Stimulated activated CD8-positive, alpha-beta memory T cell treated with anti-CD3 and anti-CD28 coated beads, Interleukin-12 subunit alpha, Interleukin-12 subunit beta, amount 100 ng/mL, for 24 hours (primary cell): ENCODE data around the gene TBC1D4.
"Not testable (repeated sequence)": the region's sequence is repeated elsewhere in the genome, so short reads cannot be mapped to it uniquely, and the experiment has no call there.

Source experiments
- DNase-seq: peaks from one replicate; pipeline ENCODE4 v3.0.0-alpha.2; 2020; ENCODE audit errors: extremely low read depth

Gene TBC1D4

DNA sequence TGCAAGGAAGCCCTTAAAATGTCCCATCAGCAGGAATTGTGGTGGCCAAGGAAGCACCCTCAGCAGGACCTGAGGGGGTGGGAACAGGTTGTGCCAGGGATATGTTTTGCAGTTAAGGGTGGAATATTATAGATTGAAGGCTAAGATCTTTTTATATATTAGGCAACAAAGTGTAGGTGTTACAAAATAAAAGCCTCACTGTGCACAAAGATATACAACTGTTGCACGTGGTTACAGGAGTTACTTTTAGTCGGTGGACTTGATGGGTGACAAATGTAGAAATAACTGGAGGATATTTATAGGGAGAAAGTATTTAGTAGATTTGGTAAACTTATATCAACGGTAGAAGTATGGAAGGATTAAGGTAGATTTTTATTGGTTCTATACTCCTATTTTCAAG lies 35.1 kb downstream of the TBC1D4 start:
- DNase-seq, result no peak

DNA sequence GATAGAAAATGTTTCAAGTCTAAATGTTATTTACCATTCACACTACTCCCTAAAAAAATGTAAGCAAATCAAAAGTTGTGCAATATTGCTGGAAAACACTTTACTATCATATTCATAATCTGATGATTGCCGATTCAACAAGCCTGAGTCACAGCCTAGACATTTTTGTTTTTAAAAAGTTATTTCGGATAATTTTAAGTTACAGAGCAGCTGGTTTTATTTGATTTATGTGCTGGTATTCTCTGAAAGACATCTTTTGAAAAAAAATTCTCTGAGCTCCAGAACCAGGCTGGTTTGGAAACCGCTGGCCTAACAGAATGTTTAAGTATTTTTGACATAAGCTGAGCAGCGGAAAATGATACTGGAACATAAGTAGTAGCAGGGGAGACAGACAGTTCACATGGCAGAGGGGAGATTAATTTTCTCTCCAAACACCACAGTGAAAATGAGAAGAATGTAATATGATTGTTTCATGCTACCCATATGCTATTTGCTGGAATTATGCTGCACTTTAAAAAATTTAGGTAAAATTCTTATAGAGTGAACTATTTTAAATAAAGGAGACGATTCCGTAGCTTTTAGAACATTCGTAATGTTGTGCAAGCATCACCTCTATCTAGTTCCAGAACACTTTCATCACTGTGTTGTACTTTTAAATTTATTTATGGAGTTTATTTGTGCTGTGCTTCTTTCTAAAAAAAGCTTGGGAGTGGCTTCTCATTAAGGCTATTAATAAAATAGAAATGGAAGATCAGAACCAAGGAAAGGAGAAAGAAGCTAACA lies 36.1 kb downstream of the TBC1D4 start:
- no peak for DNase-seq

DNA sequence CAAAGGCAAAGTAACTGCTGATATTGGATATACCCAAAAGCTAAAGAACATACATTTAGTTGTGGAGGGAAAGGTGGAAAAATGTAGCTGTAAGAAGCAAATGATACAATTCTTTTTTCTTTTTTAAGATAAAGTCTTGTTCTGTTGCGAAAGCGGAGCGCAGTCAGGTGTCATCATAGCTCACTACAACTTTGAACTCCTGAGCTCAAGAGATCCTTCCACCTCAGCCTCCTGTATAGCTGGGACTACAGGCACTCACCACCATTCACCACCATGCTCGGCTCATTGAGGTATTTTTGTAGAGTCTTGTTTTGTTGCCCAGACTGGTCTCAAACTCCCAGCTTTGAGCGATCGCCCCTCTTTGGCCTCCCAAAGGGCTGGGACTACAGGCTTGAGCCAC lies 38.0 kb downstream of the TBC1D4 start:
- no peak for DNase-seq

DNA sequence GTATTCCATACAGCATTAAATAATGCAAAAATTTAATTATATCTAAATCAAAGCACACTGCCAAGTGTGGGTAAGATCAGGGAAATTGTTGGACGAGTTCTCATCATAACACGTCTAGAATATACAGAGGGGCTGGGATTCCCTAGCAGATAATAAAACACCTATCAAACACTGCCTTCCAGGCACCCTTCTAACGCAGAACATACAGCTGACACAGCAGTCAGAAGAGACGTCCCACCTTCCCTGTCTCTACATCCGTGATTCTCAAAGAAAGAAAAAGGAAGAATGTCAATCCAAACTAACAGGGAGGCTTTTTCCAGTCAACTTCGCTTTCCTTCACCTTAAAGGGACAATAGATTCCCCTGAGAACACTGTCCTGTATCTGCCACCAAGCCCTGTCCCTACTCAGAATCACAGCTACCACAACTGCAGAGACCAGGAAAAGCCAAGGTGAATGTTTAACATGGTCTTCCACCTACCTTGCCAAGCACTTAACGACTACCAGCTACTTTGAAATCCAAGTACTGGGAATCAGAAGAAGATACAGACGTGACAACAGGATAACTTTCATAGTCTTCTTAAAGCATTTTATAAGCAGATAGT lies 38.5 kb downstream of the TBC1D4 start:
- DNase-seq, result no peak

DNA sequence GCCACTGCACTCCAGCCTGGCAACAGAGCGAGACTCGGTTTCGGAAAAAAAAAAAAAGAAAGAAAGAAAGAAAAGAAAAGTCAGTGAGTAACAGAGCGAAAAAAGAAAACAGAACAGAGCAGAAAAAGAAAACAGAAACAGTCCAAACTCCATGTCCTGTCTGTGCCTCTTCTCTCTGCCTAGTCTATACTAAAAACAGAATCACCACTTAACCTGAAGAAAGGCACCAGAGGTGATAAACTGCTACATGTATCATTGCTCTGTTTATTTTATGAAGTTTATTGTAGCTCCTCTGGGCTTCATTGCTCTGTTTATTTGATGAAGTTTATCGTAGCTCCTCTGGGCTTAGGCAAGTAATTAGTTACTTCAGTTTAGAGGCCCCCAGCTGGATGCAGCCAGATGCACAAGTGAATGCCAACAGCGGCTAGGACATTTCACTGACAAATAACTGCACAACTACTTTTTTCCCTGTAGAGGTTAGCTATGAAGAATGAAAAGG lies 39.2 kb downstream of the TBC1D4 start:
- DNase-seq, result no peak

DNA sequence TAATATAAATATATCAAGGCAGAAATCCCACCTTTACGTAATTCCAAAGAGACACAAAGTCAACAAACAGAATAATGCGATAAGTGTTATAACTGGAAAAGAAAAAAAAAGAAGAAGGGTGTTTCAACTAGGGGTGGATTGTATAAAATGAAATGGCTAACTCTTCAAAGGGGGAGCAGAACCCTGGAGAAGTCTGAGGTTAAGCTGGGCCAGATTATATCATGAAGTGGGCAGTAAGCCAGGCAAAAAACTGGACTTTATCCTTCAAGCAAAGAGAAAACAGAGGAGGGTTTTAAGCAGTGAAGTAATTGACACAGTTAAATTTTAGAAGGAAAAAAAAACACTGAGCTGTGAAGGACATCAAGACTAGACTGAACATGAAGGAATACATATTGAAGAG lies 41.9 kb downstream of the TBC1D4 start:
- DNase-seq, result no peak

DNA sequence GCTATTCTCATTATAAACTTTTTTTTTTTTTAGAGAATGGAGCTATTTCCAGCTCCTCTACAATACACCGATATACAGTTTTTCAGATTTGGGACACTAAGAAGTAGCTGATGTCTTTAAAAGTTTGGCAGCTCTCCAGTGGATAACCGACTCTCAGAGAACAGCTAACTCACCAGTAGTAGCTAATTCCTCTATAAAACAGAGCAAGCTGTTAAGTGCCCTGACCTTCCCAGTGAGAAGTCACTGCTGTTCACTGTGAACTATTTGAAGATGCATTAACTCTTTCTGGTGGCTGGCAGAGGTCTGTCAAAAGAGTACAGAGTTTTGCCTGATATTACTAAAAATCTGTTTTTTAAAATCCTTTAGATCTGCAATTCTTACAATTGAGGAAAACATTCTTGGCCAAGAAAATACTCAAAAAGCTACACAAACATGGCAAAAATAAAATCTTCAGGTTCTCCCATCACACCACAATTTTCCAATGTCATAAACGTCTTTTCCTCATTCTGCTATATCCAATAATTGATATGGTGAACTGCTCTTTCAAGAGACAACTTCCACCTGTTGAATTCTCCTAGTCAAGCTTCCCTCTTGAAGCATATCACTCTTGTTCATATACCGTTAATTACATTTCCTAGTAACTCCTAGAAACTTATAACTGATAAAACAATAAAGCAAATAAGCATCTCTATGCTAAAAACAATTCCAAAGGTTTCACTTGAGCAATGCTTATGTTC lies 44.2 kb downstream of the TBC1D4 start:
- no peak for DNase-seq

DNA sequence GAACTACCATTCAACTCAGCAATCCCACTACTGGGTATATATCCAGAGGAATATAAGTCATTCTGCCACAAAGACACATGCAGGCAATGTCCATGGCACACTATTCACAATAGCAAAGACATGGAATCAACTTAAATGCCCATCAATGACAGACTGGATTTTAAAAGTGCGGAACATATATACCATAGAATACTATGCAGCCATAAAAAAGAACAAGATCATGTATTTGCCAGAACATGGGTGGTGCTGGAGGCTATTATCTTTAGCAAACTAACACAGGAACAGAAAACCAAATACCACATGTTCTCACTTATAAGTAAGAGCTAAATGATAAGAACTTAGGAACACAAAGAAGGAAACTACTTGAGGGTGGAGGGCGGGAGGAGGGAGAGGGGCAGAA lies 47.8 kb downstream of the TBC1D4 start:
- DNase-seq, result not testable (repeated sequence)

DNA sequence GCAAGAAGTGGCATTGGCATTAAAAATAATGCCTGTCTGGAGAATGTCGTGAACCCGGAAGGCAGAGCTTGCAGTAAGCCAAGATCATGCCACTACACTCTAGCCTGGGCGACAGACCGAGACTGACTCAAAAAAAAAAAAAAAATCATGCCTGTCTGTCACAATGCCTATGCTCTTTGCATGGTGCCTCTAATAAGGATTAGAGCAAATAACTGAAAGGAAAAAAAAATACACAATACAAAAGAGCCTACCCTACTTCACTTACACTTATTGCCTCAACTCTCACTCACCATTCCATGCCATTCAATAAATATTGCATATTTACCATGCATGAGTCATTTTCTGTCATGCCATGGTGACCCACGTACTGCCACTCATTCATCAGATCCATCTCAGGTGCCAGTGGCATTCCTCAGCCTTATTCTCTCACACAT lies 49.1 kb downstream of the TBC1D4 start:
- no peak for DNase-seq

DNA sequence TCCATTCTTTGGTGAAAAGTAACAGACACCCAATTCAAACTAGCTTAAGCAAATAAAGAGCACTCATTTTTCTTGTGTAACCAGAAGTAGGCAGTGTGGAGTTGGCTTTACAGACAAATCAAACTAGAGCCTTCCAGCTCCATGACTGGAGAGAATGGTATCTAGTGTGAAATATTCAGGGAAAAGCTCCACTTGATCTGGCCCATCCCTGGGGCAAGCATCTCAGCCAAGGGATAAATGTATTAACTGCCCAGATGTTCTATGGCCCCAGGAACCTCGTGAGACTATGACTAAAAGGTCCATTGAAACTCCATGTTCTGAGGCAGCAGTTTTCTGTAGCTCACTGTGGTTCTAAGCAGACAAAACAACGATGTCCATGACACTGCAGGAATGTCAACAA lies 49.9 kb downstream of the TBC1D4 start:
- DNase-seq, result no peak

DNA sequence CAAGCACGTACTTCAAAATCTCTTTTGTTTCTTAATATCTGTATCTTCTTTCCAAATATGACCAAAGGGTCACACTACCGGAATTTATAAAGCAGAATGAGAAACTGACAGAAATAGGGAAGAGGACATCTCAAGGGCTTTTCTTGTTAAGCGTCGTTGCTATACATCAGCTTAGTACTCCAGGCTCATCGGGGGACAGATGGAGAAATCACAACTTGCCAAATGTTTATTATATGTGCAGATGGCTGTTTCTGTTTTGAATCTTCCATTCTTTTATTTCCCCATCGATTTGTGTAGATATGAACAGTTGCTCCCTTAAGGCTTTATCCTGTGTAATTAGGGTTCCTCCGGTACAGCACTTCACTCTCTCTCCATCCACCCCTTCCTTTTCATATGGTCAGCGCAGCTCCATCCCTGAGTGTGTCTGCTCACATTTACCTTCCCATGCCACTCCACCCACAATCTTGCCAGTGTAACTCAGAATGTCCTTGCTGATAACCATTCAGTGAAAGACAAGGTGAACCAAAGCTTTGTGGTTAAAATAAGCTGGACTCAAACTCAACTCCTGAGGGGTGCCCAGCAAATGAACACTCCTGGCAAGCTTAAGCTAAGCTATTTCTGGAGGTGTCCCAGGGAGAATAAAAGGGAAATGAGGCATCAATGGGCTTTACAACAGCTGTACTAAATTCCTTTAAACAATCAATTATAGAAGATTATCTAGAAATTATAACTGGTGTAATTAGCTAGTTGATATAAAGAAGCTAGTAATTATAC lies 51.3 kb downstream of the TBC1D4 start:
- DNase-seq, result no peak

DNA sequence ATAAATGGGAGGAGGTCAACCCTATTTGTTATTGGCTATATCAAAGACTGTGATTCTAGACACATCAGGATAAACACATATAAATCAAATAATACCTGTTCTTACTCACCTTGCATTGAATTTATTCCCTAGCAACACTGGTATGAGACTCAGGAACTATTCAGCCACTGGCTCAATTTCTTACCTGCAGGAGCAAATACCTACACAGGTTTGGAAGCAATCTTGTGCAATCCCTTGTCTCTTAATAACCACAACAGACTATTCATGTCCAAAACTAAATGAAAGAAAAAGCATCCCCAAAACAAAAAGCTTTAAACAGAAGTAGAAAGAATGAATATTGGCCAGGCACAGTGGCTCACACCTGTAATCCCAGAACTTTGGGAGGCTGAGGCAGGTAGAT lies 55.5 kb downstream of the TBC1D4 start:
- no peak for DNase-seq

DNA sequence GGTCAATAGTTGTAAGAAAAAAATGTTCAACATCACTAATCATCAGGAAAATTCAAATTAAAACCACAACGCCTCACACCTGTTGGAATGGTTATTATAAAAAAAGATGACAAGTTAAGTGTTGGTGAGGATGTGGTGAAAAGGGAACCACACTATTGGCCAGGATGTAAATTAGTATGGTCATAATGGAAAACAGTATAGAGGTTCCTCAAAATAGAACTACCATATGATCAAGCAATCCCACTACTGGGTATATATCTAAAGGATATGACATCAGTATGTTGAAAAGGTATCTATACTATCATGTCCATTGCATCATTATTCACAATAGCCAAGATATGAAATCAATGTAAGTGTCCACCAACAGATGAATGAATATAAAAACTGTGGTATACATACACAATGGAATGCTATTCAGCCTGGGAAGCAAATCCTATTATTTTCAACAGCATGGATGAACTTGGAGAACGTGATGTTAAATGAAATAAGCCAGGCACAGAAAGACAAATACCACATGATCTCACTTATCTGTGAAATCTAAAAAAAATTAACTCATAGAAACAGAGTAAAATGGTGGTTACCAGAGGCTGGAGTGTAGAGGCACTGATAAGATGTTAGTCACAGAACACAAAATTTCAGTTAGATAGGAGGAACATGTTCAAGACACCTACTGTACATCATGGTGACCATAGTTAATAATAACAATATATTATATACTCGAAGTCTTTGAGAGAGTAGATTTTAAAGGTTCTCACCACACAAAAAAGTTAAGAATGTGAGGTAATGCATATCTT lies 56.6 kb downstream of the TBC1D4 start:
- DNase-seq, result no peak

DNA sequence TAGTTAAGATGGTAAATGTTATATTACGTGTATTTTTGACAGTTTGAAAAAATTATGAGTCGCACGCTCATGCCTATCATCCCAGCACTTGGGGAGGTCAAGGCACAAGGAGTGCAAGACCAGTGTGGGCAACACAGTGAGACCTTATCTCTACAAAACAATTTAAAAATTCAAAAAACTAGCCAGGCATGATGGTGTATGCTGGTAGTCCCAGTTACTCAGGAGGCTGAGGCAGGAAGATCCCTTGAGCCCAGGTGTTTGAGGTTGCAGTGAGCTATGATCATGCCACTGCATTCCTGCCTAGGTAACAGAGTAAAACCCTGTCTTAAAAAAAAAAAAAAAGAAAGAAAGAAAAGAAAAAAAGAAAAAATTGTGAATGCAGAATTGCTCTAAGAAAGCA lies 58.0 kb downstream of the TBC1D4 start:
- no peak for DNase-seq

DNA sequence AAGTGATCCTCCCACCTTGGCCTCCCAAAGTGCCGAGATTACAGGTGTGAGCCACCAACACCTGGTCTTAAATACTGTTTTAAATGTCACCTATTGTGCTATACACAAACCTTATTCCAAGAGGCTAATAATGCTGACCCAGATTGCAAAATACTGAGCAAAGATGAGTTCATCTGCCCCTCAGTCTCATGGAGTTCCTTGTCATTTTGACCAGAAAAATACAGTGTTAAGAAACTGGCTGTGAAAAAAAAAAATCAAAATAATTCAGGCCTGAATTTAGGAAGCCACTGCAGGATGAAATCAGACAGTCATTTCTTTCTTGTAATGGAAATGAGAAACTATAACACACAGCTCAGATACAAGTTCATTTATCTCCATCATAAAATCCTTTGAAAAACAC lies 59.9 kb downstream of the TBC1D4 start:
- no peak for DNase-seq

DNA sequence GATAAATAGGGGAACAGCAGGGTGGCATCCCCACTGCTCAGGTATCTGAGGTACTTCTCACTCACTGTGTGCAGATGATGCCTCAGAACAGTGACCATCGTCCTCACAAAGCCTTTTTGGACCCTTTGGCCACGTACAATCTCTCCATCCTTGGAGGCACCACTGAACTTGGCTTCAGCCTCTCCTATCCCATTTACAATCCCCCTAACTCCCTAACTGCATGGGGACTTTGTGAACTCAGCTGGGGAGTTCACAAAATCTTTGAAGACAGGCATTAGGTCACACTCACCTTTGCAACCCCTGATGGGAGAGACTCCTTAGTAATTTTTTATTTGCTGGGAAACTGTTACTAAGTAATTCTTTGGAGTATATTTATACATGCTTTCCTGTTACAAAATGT lies 60.8 kb downstream of the TBC1D4 start:
- DNase-seq, result no peak

DNA sequence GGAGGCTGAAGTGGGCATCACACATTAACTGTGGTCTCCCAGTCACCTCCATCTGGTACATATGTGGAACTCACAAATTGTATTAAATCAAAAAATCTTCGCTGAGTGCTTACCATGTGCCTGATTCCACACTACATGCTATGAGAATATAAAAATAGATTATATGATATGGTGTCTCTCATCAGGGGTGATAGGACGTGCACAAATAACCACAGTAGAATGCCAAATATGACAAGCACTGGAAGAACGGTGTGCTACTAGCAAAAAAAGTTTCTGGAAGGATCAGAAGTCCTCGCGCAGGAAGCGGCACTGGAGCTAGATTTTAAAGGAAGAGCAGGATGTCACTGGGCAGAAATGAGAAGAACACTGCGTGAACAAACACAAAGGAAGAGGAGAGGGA lies 62.3 kb downstream of the TBC1D4 start:
- DNase-seq, result no peak

DNA sequence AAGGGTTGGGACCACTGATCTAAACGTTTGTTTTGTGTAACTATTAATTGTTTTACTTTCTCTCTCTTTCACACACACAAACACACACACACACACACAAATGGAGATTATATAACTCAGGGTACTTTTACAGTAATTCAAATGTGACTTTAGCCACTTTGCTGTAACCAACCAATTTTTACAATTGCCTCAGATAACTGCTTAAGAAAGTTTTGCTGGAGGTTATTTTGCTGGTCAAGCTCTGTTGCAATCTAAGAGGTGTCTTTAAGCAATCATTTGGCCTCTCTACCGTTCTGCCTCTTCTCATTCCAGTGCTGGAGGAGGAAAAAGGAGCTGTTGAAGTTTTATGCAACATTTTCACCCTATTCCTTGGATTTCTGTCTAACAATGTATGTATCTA lies 63.0 kb downstream of the TBC1D4 start:
- DNase-seq, result no peak

DNA sequence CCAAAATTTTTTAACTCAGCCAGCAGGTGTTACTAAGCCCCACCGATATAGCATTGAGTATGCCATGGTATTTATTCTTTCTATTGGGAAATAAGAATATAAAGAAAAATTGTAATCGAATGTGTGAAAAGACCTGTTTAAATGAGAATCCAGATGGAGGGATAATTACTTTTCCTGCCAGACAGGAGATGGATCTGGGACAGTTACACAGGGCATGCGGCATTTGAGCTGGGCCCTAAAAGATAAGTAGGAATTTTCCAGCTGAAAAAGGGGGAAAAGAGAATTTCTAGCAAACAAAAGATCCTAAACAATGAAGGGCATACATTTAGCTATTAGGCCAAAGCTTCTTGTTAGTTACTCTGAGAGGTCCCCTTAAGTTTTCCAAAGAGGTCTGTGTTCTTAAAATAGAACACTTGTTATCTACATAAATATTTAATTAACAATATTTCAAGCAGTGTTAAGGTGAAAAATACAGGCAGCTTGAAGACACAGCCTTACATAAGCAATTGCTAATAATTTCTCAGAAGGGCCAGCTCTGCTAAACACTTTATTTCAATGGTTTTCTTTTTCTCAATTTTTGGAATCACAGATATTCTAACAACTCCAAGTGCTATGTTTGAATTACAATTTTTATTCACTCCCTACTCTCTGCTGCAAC lies 63.7 kb downstream of the TBC1D4 start:
- DNase-seq, result no peak

DNA sequence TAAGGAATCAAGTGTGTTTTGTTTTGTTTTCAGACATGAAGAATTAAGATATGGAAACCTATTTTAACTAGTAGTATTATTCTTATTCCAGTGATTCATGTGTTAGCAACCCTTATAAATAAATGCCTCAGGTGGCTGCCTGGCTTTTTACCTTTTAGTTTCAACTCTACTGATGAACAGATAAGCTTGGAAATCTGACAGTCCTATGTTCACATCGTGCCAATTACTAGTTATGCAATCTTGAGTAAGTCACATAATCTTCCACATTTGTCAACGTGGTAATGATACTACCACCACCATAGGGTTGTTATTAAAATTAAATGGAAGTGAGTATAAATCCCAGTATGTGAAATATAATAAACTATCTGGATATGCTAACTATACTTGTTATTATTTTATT lies 64.3 kb downstream of the TBC1D4 start:
- no peak for DNase-seq

DNA sequence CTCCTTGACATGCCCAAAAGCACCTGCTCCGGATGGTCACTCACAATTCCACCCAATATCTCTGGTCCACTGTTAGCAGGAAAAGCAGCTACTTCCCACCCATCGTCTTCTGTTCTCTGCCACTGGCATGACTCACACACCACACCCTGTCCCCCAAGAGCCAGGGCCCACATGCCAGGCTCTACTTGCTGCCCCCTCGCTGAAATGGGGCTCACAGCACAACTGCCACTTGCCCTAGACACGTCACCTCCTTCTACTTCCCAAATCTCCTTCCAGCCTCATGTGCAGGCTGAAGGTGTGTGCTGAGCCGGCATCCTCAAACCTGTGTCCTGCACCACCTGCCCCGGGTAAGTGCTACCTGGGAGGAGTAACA lies 65.0 kb downstream of the TBC1D4 start:
- no peak for DNase-seq
